Gastrocnemius medialis (tissue), 4 donors: Measurements from ENCODE around the gene ITPR2.

Experiments
- POLR2A ChIP-seq, 2 donors: fragments of 450-650 bp; IDR thresholded peaks; one replicate each; pipeline ENCODE4 v1.6.1; 2017; ENCODE audit warnings: antibody characterized with exemption in 2 of 2, mild to moderate bottlenecking in 2 of 2, moderate library complexity in 2 of 2
- TF ChIP-seq, protein P1 (sequence below), 5 experiments: fragments of 450-650 bp in 3 of 5; fragments of 200-600 bp in 2 of 5; sonication (generic) in 2 of 5; IDR thresholded peaks in 4 of 5; conservative IDR thresholded peaks in 1 of 5; 1 replicate in 4 of 5; 2 replicates in 1 of 5; pipeline ENCODE4 v1.5.1; 2016 to 2019; ENCODE audit warnings: antibody characterized with exemption in 5 of 5, mild to moderate bottlenecking in 3 of 5, moderate library complexity in 3 of 5

DNA sequence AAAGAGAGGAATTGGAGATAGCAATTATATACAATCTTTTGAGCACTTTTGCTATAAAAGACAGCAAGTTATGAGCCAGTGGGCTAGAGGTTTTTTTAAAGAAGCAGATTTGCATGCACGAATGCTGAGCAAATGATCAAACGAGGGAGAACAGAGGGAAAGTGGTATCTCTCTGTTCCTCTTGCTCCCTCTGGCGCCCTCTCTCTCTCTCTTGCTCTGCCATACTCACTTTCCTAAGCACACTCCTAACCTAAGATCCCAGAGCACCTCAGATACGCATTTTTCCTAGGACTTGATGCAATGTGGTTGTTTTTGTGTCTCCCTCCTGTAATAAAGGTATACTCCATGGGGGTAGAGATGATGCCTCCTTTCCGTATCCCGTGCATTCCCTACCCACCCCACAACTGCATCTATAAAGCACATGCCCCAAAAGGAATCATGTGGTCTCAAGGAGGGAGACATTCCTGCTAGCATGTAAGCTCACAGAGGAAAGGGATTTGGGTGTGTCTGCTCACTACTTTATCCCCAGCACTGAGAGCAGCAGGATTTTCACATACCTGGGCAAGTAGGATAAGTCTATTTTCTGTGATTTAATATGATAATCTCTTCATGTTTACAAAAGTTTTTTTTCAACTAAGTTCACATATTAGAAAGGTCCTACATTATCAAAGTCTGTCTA lies 367.4 kb downstream of the ITPR2 start:
- TF ChIP-seq, protein P1, sequence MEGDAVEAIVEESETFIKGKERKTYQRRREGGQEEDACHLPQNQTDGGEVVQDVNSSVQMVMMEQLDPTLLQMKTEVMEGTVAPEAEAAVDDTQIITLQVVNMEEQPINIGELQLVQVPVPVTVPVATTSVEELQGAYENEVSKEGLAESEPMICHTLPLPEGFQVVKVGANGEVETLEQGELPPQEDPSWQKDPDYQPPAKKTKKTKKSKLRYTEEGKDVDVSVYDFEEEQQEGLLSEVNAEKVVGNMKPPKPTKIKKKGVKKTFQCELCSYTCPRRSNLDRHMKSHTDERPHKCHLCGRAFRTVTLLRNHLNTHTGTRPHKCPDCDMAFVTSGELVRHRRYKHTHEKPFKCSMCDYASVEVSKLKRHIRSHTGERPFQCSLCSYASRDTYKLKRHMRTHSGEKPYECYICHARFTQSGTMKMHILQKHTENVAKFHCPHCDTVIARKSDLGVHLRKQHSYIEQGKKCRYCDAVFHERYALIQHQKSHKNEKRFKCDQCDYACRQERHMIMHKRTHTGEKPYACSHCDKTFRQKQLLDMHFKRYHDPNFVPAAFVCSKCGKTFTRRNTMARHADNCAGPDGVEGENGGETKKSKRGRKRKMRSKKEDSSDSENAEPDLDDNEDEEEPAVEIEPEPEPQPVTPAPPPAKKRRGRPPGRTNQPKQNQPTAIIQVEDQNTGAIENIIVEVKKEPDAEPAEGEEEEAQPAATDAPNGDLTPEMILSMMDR (IDR thresholded peaks at IDR 0.05 in 4 of 5, conservative IDR thresholded peaks at IDR 0.05 in 1 of 5) = no peak
- TF ChIP-seq POLR2A (IDR thresholded peaks at IDR 0.05) = no peak
